Measurements from ENCODE around the gene ZNF407.

GRCh38 chr18:74947875-74948274, 350.2 kb downstream of the ZNF407 start:
- no peak for TF ChIP-seq CTCF (IDR thresholded peaks at IDR 0.05; ENCODE audit: borderline replicate concordance, extremely low read depth, low read length, poor library complexity, severe bottlenecking)
- no peak for TF ChIP-seq EZH2 (IDR thresholded peaks at IDR 0.05; ENCODE audit: borderline replicate concordance, low read depth, low read length, severe bottlenecking)

Data from DND-41 (cell line).